Stimulated activated CD4-positive, alpha-beta T cell treated with anti-CD3 and anti-CD28 coated beads, Interleukin-12 subunit alpha, Interleukin-12 subunit beta, amount 100 ng/mL, for 4 hours (primary cell): ENCODE data around the gene LATS2.

Experiments used
- DNase-seq: peaks from one replicate; pipeline ENCODE4 v3.0.0-alpha.2; 2020

LATS2 gene

DNA sequence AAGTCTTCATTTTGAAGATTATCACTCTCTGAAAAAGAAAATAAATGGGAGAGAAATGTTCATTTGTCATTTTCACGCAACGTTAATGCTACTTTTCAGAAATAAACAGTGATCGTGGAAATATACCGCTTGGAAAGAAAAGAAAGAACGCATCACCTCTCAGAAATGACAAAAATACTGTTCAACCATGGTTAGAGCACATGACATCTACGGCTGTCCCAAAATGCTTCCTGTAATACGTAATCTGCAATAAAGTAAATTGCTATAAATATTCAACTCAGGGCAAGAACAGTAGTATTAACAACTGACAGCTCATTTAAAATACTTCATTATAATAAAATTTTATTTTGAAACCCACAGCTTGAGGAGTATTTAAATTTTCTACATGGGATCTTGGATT, 15.2 kb downstream of the LATS2 start:
- no peak for DNase-seq

GRCh38 chr13:21045100-21045499, 16.3 kb downstream of the LATS2 start:
- DNase-seq, result no peak

GRCh38 chr13:21043898-21044297, 17.5 kb downstream of the LATS2 start:
- no peak for DNase-seq

- DNase-seq, result no peak
Observed at GRCh38 chr13:21040120-21040826, 21.1 kb downstream of the LATS2 start.

DNA sequence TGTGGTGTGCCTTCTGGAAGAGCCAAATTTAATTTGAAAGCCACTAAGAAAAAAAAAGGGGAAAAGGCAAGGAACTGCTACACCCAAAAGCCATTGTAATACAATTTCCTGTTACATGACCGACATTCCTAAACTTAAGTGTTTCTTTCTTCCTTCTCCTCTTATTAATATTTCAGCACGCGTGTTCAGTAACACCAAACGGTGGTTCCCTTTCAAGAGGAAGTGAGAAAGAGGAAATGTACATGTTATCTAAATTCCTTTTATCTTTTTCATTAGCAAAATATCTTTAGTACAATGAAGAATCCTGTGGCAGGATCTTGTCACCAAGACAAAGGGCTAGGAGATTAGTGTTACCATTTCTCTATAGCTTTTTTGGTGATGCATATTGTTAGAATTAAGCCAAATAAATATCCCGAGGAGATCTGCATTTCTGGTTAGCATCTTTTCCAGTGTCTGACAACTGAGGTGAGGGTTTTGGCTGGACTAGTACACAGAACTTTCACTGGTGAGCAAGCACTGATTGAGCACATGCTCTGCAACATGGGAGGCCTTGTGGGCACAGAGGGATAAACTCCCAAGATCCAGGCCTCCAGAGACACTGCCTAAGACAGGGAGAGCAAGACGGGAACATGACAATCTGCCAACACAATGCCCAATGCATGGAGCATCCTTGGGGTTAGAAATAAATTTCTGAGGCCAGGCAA, 22.1 kb downstream of the LATS2 start:
- no peak for DNase-seq

- DNase-seq, result no peak
Observed at GRCh38 chr13:21037656-21038055, 23.7 kb downstream of the LATS2 start.

DNA sequence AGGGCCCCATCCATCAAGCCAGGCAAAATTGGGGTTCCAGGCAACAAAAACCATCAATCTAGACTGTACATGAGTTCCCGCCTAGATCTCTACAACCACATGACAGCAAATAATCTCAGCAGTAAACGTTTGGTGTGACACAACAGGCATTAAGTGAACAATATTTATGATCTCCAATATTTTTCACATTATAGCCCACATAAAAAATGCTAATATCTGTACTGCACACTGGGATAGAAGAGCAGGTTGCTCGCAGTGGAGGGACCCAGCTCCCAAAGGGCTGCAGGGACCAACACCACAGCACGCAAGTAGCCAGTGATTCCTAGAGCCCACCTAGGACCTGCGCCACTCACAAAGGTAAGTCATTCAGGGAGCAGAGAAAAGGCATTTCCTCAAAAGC, 25.9 kb downstream of the LATS2 start:
- DNase-seq, result no peak

DNA sequence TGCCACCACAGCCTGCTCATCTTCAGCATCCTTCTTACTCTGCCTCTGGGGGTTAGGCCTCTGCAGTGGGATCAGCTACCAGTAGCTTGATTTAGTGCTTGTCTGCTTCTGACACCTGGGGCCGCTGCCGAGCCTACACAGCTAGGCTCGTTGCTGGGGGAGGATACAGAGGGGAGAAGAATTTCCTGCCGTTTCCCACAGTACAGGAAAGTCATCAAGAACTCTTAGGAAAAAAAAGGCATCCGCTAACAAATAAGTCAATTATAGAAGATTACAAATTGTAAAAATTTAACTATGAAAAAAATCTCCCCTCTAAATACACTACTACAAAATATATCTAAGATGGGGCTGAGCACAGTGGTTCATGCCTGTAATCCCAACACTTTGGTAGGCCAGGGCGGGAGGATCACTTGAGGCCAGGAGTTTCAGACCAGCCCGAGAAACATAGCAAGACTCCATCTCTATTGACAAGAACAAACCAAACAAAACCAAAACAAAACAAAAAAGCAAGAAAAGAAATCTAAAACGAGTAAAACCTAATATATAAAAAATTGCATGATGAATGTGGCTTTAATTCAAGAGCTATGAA, 26.7 kb downstream of the LATS2 start:
- DNase-seq, result no peak

DNA sequence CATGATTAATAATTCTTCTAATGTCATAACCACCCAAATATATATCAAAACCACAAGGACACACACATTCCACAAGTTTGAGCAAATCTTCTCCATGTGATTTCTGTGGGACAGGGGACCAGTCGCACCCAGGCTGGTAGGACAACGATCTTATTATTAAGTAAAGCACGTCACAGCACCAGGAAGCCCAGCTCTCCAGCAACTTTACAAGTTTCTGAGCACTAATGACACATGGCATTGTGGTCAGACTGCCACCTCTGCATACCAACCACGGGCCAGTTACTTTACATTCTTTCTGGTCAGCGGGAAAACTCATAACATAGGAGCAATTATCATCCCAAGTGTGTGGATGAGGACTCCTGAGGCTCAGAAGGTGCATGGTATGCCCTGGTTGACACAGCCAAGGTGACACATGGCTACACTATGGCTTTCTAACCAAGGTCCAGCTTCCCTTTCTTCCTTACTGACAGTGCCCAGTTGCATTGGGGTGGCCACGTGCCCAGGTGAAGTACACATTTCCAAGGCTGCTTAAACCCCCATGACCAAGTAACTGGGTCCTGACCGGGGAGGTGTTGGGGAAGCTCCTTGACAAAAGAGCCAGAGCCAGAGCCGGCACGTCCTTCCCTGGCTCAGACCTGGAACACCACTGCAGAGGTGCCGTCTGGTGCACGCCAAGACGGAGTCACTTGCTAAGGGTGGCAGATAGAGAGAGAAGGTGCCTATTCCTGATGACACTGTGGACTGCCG, 27.4 kb downstream of the LATS2 start:
- DNase-seq, result no peak

DNA sequence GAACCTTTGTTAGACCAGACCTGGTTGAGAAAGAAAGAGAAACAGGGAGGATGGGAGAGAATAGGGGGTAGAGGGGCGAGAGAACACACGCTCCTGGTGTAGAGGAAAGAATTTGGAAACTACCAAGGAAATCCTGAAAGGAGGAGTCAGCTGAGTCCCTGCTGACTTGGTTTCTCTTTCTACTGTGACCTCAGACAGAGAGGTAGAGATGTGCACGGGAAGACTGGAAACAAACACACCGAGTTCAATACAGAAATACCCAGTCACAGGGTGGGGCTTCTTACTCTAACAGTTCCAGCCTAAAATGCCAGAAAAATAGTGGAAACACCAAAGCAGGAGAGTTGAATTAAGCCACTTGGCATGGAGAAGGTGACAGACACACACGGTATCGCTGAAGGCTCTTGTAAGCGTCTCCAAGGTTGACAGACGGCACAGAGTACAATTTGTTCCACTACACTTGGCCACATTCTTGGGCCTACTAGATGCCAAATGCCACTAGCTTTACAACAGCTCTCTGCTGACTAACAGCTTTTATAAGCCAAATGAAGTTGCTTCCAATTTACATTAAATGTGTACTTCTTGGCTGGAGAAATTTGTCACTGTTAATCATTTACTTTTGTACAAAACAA, 28.1 kb downstream of the LATS2 start:
- DNase-seq, result no peak

DNA sequence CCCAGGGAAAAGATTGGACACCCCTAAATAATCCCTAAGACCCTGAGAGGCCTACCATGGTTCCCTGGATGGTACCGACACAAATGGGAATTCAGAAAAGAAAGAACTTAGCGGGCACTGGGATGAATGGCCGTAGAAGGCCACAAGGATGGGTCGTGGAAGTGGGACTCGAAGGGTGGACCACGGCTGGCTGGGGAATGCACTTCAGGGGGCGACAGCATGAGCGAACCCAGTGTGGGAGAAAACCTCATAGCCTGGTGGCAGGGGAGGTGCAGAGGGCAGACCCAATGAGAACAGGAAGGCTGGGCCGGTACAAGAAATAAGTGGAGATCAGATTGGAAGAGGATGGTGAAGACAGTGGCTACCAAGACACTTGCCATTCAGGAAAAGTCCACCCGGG, 28.7 kb downstream of the LATS2 start:
- no peak for DNase-seq

GRCh38 chr13:21031594-21032275, 29.7 kb downstream of the LATS2 start:
- no peak for DNase-seq

GRCh38 chr13:21025539-21025938, 35.8 kb downstream of the LATS2 start:
- no peak for DNase-seq

DNA sequence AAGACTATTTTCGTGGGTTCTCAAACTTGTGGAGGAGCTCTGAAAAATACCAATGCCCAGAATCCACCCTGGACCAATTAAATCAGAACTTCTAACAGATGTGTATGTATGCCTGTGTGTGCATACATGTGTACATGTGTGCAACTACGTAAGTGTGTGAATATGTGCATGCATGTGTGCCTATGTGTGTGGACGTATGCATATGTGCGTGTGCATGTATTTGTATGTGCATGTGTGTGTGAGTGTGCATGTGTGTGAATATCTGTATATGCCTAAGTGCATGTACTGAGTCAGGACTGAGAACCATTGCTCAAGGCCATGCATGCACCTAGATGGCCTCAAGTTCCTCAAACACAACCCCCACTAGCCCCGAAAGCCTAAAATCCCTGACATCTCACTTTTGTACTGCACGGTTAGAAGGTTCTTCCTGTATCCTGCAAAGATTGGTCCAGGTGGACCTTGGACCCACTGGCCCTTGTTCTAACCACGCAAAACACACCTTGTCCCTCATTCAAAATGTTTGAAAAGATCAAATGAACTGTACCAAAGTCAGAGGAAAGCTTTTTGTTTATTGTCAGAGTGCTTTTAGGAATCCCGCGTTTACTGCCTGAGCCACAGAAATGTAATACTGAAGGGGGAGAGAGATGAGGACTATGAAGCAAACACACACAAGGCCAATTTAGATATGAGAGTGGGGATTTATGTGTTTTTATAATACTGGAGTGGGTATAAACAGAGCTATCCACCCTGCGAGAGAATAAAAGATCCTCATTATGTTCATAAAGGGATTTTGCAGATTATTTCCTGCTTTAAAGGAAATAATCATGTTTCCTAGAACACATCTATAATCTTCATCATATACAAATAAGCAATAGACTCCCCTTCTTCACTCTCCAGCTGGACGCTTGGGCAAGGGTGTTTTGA, 39.1 kb downstream of the LATS2 start:
- DNase-seq, result no peak

- DNase-seq, result no peak
Observed at GRCh38 chr13:21020581-21020980, 40.8 kb downstream of the LATS2 start.

DNA sequence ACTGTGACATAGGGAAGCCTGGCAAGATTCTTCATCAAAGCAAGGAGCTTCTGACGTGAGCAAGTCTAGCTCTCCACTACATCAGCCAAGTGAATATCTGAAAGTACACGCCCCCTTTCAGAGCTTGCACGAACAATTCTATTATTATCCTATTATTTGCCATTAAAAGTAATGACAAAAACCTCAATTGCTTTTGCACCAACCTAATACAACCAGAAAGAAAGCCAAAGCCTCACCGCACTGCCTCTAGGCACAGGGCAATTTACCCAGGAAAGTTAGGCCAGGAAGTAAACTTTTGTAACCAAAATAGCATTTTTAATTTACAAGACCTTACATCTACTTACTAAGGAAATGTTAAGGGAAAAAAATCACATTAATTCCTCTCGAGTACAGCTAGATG, 41.2 kb downstream of the LATS2 start:
- DNase-seq, result no peak

GRCh38 chr13:21018220-21018619, 43.2 kb downstream of the LATS2 start:
- no peak for DNase-seq

DNA sequence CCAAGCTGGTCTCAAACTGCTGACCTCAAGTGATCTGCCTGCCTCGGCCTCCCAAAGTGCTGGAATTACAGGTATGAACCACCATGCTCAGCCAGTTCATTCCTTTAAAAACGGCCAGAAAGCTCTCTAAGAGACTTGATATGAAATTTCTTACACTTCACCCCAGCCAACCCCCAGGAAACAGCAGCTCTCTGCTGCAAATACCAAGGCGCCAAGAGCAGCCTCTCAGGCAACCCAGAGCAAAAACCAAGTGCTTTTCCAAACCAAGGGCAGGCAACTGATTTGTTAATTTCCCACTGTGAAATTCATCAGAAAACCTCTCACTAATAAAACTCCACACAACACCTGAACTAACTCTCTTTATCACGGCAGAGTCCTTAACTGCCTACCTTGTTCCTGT, 44.9 kb downstream of the LATS2 start:
- no peak for DNase-seq

GRCh38 chr13:21015284-21015683, 46.1 kb downstream of the LATS2 start:
- DNase-seq, result no peak

DNA sequence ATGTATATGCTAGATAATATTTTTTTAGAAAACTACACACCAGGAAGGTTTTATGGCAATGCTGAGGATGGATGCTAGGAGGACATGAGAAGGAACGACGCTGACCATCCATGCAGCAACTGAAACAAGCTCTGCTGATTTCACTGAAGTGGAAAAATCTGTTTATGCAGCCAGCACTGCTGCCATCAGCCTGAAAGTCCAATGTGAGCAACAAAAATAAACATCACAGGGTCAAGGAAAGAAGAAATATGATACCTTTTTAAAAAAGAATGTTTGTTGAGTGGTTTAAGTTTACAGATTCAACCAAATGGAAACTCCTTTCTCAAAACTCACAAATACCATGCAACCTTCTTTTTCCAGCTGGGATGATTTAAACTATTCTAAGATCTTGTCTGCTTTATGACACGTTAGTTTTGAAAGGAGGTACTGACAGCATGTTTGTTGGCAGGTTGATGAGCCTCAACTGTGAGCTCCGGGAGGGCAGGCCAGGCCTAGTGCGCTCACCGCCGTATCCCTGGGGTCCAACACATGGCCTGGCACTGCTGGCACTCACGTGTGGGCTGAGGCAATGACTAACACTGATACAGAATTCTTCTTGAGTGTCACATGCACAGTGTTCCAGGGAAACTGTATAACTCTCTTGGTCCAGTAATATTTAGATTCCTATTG, 46.8 kb downstream of the LATS2 start:
- DNase-seq, result no peak

DNA sequence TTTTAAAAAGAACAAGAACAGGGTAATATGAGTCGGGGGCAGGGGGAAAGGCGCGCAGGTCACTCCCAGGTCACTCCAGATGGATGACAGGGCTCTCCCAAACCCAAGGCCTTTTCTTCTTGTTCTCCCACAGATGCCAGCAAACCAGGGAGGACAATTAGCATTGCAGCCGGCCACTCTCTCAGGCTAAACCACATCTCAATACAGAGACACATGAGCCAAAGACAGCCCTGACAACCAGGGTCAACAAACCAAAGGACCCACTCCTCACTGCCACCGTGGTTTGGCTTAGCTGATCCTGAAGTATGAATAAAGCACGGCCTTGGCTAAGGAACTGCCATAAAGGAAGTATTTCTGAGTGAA, 47.3 kb downstream of the LATS2 start:
- DNase-seq, result no peak
